Panc1 (cell line): Measurements from ENCODE around the gene TLE6. TPM values are rescaled to one million over a fixed set of nuclear protein-coding genes. Genes with fewer than 3 reads are reported as not detected.

Experiments used
- ATAC-seq: fragments of 200-7000 bp; cut with Tn5 transposase; 2 replicates; pipeline ENCODE4 v1.9.1; 2020; ENCODE audit warnings: mild to moderate bottlenecking, moderate library complexity
- BruUV-seq: library from RNA; stranded (reverse); fragments of 400-500 nt; replicated peaks from 2 replicates; lab custom pipeline; 2021; lab: Mats Ljungman, UMichigan
- CTCF ChIA-PET: fragments of 300-600 bp; sonication (Branson Sonifier 250); formaldehyde crosslinking; loops from one replicate; lab custom pipeline; 2022; ENCODE audit warnings: antibody characterized with exemption; lab: Charles Lee
- POLR2A ChIA-PET: fragments of 300-600 bp; sonication (Branson Sonifier 250); formaldehyde crosslinking; loops from one replicate; lab custom pipeline; 2022; ENCODE audit warnings: antibody characterized with exemption; lab: Charles Lee
- DNase-seq: peaks from one replicate; pipeline ENCODE4 v3.0.0-alpha.2; 2010; ENCODE audit warnings: low read depth, low spot score
- H3K27ac ChIP-seq: 2 replicates; pipeline ENCODE4 v1.5.1; 2011; ENCODE audit warnings: mild to moderate bottlenecking, low read length, inconsistent platforms
- H3K27me3 ChIP-seq: fragments of 200-500 bp; sonication (Bioruptor generic); 2 replicates; pipeline ENCODE4 v1.6.0; 2014; ENCODE audit warnings: low read length, inconsistent platforms; ENCODE audit not compliant: control insufficient read depth, insufficient read depth
- H3K36me3 ChIP-seq: fragments of 200-500 bp; sonication (Bioruptor generic); 2 replicates; pipeline ENCODE4 v1.5.1; 2014; ENCODE audit warnings: inconsistent platforms, mild to moderate bottlenecking, low read length, moderate library complexity; ENCODE audit not compliant: control insufficient read depth, insufficient read depth
- H3K4me1 ChIP-seq: 2 replicates; pipeline ENCODE4 v1.5.1; 2011; ENCODE audit warnings: inconsistent platforms, mild to moderate bottlenecking, low read length, moderate library complexity; ENCODE audit not compliant: control insufficient read depth, insufficient read depth
- H3K4me3 ChIP-seq, 2 experiments: 2 replicates each; pipeline ENCODE4 v1.5.1; 2011 to 2012; ENCODE audit warnings: low read depth in 2 of 2, low read length in 2 of 2, mild to moderate bottlenecking in 2 of 2, inconsistent platforms in 1 of 2, moderate library complexity in 1 of 2
- H3K9me3 ChIP-seq: fragments of 200-500 bp; sonication (Bioruptor generic); 2 replicates; pipeline ENCODE4 v1.5.1; 2014; ENCODE audit warnings: low read depth, mild to moderate bottlenecking, inconsistent platforms, low read length, moderate library complexity; ENCODE audit not compliant: control insufficient read depth, insufficient read depth
- POLR2AphosphoS5 ChIP-seq: IDR thresholded peaks from 2 replicates; pipeline ENCODE4 v1.6.1; 2012; ENCODE audit warnings: mild to moderate bottlenecking, low read depth, low read length, moderate library complexity
- SIN3A ChIP-seq: IDR thresholded peaks from 2 replicates; pipeline ENCODE4 v1.6.1; 2012; ENCODE audit warnings: low read depth, mild to moderate bottlenecking, low read length, moderate library complexity, borderline replicate concordance; ENCODE audit not compliant: insufficient read depth
- TCF7L2 ChIP-seq: IDR thresholded peaks from 2 replicates; pipeline ENCODE4 v1.6.1; 2011; ENCODE audit warnings: mild to moderate bottlenecking, low read depth, low read length, inconsistent platforms
- in situ Hi-C: cut with HindIII; loops from 2 replicates; pipeline ENCODE4 v1.10.0; 2016; ENCODE audit warnings: low sequenced_read_pairs, low pct_unique_long_range_greater_than_20kb
- intact Hi-C: fragments of 100-400 bp; cut with micrococcal nuclease; formaldehyde crosslinking; loops from one replicate; pipeline ENCODE4 v1.10.0; 2022; ENCODE audit not compliant: unreplicated experiment
- total RNA-seq: library from RNA; stranded (reverse); gene quantifications from one replicate; pipeline ENCODE4 v1.2.1, GENCODE V29; 2021; ENCODE audit not compliant: unreplicated experiment
- TF ChIP-seq, protein P1 (sequence below): fragments of 450-650 bp; IDR thresholded peaks from 2 replicates; pipeline ENCODE4 v1.5.1; 2017; ENCODE audit warnings: mild to moderate bottlenecking
- TF ChIP-seq, protein P2 (sequence below), 2 experiments: IDR thresholded peaks; 2 replicates each; pipeline ENCODE4 v1.6.1; 2011 to 2012; ENCODE audit warnings: low read depth in 2 of 2, control low read depth in 1 of 2, low read length in 1 of 2, mild to moderate bottlenecking in 1 of 2, moderate library complexity in 1 of 2; ENCODE audit not compliant: insufficient read depth in 1 of 2

Gene TLE6
- total RNA-seq, 1 experiment from 2014 or later: 4.0 TPM

DNA sequence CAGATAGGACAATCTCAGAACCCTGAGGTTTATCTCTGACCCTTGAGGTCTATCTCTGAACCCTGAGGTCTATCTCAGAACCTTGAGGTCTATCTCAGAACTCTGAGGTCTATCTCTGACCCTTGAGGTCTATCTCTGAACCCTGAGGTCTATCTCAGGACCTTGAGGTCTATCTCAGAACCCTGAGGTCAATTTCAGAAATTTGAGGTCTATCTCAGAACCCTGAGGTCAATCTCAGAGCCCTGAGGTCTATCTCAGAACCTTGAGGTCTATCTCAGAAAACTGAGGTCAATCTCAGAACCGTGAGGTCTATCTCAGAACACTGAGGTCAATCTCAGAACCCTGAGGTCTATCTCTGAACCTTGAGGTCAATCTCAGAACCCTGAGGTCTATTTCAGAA, 49.4 kb downstream of the TLE6 start:
- no peak for DNase-seq
- no peak overlapping the region for H3K4me3 ChIP-seq
- POLR2A ChIA-PET: no interaction called here
- no peaks in the 10 kb centered on the region; the same call in 1 of the 2 replicates for H3K27me3 ChIP-seq
- no peak for ATAC-seq
- in situ Hi-C loops: no loop called here
- BruUV-seq: no TSS peak
- no peak overlapping the region for H3K27ac ChIP-seq
- H3K4me1 ChIP-seq: no peaks in the 10 kb centered on the region
- no peaks in the 10 kb centered on the region for H3K9me3 ChIP-seq
- intact Hi-C loops: no loop called here
- H3K36me3 ChIP-seq: no peaks in the 10 kb centered on the region
- CTCF ChIA-PET: interaction anchor here (0.6 kb wide), 1 partner anchor 103 kb away, joined by 6 read pairs; no protein-coding TSS in a partner anchor
- TF ChIP-seq TCF7L2: no peak
- TF ChIP-seq SIN3A: no peak
- TF ChIP-seq POLR2AphosphoS5: no peak
- TF ChIP-seq, protein P1, sequence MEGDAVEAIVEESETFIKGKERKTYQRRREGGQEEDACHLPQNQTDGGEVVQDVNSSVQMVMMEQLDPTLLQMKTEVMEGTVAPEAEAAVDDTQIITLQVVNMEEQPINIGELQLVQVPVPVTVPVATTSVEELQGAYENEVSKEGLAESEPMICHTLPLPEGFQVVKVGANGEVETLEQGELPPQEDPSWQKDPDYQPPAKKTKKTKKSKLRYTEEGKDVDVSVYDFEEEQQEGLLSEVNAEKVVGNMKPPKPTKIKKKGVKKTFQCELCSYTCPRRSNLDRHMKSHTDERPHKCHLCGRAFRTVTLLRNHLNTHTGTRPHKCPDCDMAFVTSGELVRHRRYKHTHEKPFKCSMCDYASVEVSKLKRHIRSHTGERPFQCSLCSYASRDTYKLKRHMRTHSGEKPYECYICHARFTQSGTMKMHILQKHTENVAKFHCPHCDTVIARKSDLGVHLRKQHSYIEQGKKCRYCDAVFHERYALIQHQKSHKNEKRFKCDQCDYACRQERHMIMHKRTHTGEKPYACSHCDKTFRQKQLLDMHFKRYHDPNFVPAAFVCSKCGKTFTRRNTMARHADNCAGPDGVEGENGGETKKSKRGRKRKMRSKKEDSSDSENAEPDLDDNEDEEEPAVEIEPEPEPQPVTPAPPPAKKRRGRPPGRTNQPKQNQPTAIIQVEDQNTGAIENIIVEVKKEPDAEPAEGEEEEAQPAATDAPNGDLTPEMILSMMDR: no peak
- TF ChIP-seq, protein P2, sequence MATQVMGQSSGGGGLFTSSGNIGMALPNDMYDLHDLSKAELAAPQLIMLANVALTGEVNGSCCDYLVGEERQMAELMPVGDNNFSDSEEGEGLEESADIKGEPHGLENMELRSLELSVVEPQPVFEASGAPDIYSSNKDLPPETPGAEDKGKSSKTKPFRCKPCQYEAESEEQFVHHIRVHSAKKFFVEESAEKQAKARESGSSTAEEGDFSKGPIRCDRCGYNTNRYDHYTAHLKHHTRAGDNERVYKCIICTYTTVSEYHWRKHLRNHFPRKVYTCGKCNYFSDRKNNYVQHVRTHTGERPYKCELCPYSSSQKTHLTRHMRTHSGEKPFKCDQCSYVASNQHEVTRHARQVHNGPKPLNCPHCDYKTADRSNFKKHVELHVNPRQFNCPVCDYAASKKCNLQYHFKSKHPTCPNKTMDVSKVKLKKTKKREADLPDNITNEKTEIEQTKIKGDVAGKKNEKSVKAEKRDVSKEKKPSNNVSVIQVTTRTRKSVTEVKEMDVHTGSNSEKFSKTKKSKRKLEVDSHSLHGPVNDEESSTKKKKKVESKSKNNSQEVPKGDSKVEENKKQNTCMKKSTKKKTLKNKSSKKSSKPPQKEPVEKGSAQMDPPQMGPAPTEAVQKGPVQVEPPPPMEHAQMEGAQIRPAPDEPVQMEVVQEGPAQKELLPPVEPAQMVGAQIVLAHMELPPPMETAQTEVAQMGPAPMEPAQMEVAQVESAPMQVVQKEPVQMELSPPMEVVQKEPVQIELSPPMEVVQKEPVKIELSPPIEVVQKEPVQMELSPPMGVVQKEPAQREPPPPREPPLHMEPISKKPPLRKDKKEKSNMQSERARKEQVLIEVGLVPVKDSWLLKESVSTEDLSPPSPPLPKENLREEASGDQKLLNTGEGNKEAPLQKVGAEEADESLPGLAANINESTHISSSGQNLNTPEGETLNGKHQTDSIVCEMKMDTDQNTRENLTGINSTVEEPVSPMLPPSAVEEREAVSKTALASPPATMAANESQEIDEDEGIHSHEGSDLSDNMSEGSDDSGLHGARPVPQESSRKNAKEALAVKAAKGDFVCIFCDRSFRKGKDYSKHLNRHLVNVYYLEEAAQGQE (IDR thresholded peaks at IDR 0.05; ENCODE audit: insufficient read depth in 1 of 2, low read depth in 2 of 2, low read length in 1 of 2): no peak

DNA sequence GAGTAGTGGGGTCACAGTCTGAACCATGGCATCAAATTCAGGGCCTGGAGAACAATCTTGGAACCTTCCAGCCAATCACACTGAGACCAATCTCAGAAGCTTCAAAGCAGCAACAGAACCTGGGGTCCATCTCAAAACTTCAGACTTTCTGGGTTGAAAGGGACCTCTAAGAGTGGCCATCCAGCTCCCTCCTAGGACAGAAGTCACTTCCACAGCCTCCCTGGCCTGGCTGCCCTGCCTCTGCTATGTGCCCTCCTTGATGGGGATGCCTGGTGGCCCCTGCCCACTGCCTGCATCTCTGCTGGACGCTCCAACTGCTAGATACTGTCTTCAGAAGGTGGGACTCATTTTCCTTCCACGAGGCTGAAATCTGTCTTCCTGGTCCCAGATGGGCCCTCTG, 49.9 kb downstream of the TLE6 start:
- ChIA-PET CTCF (no interaction called here), POLR2A (no interaction called here)
- no peak overlapping the region for H3K4me3 ChIP-seq
- no peaks in the 10 kb centered on the region for H3K4me1 ChIP-seq
- in situ Hi-C loops: no loop called here
- H3K27me3 ChIP-seq: no peaks in the 10 kb centered on the region; the same call in 1 of the 2 replicates
- no TSS peak for BruUV-seq
- DNase-seq (no peak), ATAC-seq (no peak)
- H3K9me3 ChIP-seq: no peaks in the 10 kb centered on the region
- no peaks in the 10 kb centered on the region for H3K36me3 ChIP-seq
- TF ChIP-seq, protein P1: no peak
- no peak for TF ChIP-seq TCF7L2
- TF ChIP-seq, protein P2 (IDR thresholded peaks at IDR 0.05; ENCODE audit: insufficient read depth in 1 of 2, low read depth in 2 of 2, low read length in 1 of 2): no peak
- TF ChIP-seq SIN3A: no peak
- TF ChIP-seq POLR2AphosphoS5: no peak
- H3K27ac ChIP-seq: no peak overlapping the region
- intact Hi-C loops: no loop called here
